Measurements from ENCODE around the gene IL1F10.

The IL1F10 gene, protein sequence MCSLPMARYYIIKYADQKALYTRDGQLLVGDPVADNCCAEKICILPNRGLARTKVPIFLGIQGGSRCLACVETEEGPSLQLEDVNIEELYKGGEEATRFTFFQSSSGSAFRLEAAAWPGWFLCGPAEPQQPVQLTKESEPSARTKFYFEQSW

DNA sequence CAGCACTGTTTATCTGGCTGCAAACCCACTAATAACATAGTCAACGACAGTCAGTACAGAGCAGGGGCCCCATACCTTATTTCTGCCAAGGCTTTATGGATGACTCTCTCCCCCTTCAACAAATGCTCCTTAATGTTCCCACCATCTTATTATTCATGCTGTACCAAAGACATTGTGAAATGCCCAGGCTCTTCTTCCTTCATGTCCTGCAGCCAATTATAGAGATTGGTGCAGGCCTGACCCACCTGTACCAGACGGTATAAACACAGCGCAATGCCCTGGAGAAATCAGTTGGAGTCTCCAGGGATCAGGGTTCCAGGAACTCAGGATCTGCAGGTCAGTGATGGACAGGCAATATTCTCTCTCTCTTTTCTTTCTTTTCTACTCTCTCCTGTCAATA lies at the start of gene IL1F10:
IL1F10 (plus strand) TSS at position 290 of the 400 bp plus-strand sequence. CDS start 4,769 bp downstream, outside the sequence.
- DNase-seq (ENCODE audit: low spot score) = no peak

- DNase-seq (ENCODE audit: low spot score) = no peak
These were observed 49.3 kb upstream of the IL1F10 start for GRCh38 chr2:113018509-113018908.

- DNase-seq (ENCODE audit: low spot score) = no peak
These were observed 46.5 kb upstream of the IL1F10 start for GRCh38 chr2:113021312-113021711.

DNA sequence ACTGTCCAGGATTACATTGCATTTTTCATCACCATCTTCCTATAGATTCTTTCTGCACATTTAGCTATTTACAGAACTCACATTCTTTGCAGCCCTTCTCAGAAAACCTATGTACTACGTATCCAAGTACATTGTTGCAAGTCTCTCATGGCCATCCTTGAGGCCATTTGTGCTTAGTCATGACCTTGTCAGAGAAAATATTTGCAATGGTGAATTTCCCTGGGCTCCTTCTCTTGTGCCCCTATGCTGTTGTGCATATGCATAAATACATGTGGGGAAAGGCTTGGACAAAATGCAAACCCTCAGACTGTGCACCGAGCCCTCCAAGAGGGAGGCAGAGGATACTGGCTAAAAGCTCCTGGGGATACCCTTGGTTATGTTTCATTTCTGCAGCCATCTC lies 43.0 kb upstream of the IL1F10 start:
- DNase-seq (ENCODE audit: low spot score) = no peak

GRCh38 chr2:113025737-113026136 lies 42.0 kb upstream of the IL1F10 start:
- no peak for DNase-seq (ENCODE audit: low spot score)

DNA sequence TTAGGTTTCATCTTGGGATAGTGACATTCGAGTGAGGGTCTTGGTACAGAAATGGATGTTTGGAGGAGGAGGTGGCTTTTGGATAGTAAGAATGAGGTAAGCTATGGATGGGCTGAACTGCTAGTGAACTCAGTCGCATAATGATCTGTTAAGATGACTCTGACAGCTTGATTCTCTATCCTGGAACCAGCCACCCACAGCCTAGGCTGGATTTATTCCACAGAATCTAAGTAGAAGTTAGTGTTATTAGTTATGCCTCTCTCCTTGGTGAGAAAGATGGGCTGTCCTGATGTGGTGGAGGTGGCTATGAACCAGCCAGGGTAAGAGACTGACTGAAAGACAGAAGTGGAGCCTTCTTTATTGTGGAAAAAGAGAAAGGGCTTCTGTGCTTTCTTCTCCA lies 40.1 kb upstream of the IL1F10 start:
- no peak for DNase-seq (ENCODE audit: low spot score)

DNA sequence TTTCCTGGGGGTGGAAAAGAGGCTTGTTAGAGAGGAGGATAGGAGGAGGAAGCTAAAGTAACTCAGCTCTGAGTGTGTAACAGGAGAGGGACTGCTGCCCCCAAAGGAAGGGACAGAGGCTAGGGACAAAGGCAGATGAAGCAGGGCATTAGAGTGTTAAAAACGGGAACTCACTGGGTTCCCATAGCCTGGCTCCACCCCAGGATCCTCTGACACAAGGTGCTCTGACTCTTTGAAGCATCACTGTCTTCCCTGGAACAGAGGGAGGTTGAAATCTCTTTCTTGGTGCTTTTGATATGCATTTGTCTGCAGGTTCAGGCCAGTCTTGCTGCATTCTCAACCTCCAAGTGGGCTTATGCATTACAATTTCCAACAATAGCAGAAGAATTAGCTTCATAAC lies 39.7 kb upstream of the IL1F10 start:
- no peak for DNase-seq (ENCODE audit: low spot score)

DNA sequence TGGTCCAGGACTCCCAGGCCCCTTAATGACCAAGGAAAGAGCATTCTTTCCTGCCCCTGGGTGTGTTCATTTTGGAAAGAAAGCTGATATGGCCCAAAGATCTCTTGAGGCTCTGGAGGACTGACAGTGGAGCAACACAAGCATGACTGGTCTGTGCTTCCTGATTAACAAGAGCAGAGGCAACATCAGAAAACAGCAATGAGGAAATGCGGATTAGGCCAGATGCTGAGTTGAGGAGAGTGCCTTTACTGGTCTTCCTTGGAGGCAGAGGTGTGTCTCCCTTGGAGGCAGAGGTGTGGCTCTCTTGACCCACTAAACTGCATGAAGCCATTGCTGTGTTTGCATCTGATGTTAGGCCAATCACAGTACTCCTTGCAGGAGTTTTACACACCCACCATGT lies 35.0 kb upstream of the IL1F10 start:
- no peak for DNase-seq (ENCODE audit: low spot score)

DNA sequence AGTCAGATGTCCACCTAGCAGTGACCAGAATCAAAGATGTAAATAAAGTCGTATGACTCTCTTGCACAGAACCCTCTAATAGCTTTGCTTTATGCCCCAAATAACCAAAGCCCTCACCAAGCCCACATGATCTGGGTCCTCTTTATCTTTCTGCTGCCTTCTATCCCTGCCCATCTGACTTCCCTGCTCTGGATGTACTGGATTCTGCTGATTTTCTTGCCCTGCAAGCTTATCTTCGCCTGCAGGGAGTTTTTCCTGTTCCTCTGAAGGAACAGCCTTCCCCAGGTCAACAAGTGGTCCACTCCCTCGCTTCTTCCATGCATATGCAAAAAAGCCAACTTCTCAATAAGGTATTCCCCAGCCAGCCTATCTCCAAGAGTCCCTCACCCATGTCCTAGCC lies 33.8 kb upstream of the IL1F10 start:
- DNase-seq (ENCODE audit: low spot score) = no peak

GRCh38 chr2:113036763-113037162 lies 31.0 kb upstream of the IL1F10 start:
- no peak for DNase-seq (ENCODE audit: low spot score)

- no peak for DNase-seq (ENCODE audit: low spot score)
These were observed 29.5 kb upstream of the IL1F10 start for GRCh38 chr2:113038291-113038690.

GRCh38 chr2:113039158-113039557 lies 28.6 kb upstream of the IL1F10 start:
- DNase-seq (ENCODE audit: low spot score) = no peak

- DNase-seq (ENCODE audit: low spot score) = no peak
These were observed 28.1 kb upstream of the IL1F10 start for GRCh38 chr2:113039719-113040118.

GRCh38 chr2:113041871-113042270 lies 25.9 kb upstream of the IL1F10 start:
- DNase-seq (ENCODE audit: low spot score) = no peak

GRCh38 chr2:113046465-113046864 lies 21.3 kb upstream of the IL1F10 start:
- DNase-seq (ENCODE audit: low spot score) = no peak

- no peak for DNase-seq (ENCODE audit: low spot score)
These were observed 16.6 kb upstream of the IL1F10 start for GRCh38 chr2:113050921-113051895.

DNA sequence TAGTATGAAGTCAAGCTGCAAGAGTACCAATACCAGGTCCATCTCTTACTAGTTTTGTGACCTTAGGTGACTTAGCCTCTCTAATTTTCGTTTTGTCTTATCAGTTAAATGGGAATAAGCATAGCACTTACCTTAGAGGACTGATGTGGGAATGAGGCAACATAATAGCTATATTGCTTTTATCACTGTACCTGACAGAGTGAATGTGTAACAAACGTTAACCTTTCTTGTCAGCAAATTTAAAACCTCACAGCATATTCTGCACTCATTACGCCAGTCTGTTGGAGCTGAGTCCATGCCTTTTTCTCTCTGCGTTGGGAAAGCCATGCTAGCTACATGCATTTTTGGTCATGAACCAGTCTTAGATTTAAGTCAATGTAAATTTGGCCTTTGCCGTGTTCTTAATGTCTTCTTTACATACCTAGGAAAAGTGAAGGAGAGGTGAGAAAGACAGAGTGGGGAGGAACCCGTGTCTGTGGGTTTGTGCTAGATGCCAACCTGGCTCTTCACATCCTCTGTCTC lies 15.3 kb upstream of the IL1F10 start, which contains the start of gene IL36B:
IL36B (minus strand) TSS at position 472 of the 522 bp plus-strand sequence.
- DNase-seq (ENCODE audit: low spot score) = no peak

- DNase-seq (ENCODE audit: low spot score) = no peak
These were observed 14.1 kb upstream of the IL1F10 start for GRCh38 chr2:113053666-113054065.

DNA sequence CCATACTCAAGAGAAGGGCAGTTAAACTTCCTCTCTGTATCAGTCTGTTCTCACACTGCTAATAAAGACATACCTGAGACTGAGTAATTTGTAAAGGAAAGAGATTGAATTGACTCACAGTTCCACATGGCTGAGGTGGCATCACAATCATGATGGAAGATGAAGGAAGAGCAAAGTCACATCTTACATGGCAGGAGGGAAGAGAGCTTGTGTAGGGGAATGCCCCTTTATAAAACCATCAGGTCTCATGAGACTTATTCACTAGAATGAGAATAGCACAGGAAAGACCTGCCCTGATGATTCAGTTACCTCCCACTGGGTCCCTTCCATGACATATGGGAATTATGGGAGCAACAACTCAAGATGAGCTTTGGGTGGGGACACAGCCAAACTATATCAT lies 13.7 kb upstream of the IL1F10 start:
- DNase-seq (ENCODE audit: low spot score) = no peak

- DNase-seq (ENCODE audit: low spot score) = no peak
These were observed 11.2 kb upstream of the IL1F10 start for GRCh38 chr2:113056521-113056920.

DNA sequence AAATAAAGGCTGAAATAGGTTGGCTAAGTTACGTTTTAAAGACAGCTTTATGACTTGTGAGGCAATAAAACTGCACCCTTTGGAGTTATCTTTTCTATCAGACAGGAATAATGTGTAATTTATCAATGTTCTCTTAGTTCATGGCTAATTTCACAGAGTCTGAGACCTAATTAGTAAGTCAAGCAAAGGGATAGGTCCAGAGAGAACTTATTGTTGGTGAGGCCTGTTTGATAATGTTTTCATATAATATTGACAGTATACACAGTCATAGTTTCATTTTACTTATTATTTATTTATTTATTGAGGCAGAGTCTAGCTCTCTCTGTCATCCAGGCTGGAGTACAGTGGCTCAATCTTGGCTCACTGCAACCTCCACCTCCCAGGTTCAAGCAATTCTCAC lies 10.7 kb upstream of the IL1F10 start:
- no peak for DNase-seq (ENCODE audit: low spot score)

- no peak for DNase-seq (ENCODE audit: low spot score)
These were observed 9.3 kb upstream of the IL1F10 start for GRCh38 chr2:113058411-113058994.
